Caco-2 (cell line): ENCODE results near the gene RPL14. TPM values are rescaled to one million over a fixed set of nuclear protein-coding genes. Genes with fewer than 3 reads are reported as not detected.

Source experiments
- BruUV-seq: library from RNA; stranded (reverse); fragments of 400-500 nt; replicated peaks from 2 replicates; lab custom pipeline; 2021; lab: Mats Ljungman, UMichigan
- CTCF ChIA-PET: fragments of 300-600 bp; sonication (Branson Sonifier 250); formaldehyde crosslinking; loops from one replicate; lab custom pipeline; 2022; ENCODE audit warnings: antibody characterized with exemption; lab: Charles Lee
- POLR2A ChIA-PET: fragments of 300-600 bp; sonication (Branson Sonifier 250); formaldehyde crosslinking; loops from one replicate; lab custom pipeline; 2022; ENCODE audit warnings: antibody characterized with exemption; lab: Charles Lee
- DNase-seq, 2 experiments: peaks; one replicate each; pipeline versions ENCODE4 v3.0.0 to v3.0.0-alpha.2; 2020 to 2022
- H3K27me3 ChIP-seq: replicated peaks from 2 replicates; pipeline ENCODE4 v1.6.0; 2011; ENCODE audit warnings: low read length; ENCODE audit not compliant: control insufficient read depth, insufficient read depth
- H3K36me3 ChIP-seq: 2 replicates; pipeline ENCODE4 v1.5.1; 2011; ENCODE audit warnings: low read length; ENCODE audit not compliant: control insufficient read depth, insufficient read depth
- H3K4me1 ChIP-seq: fragments of 250-450 bp; sonication (Bioruptor Pico); 2 replicates; pipeline ENCODE4 v1.5.1; 2020; ENCODE audit warnings: mild to moderate bottlenecking
- H3K4me3 ChIP-seq: 2 replicates; pipeline ENCODE4 v1.5.1; 2011; ENCODE audit warnings: low read depth, mild to moderate bottlenecking, control low read depth, low read length
- H3K9me3 ChIP-seq: fragments of 250-450 bp; sonication (Bioruptor Pico); 2 replicates; pipeline ENCODE4 v1.5.1; 2020; ENCODE audit warnings: mild to moderate bottlenecking, moderate library complexity
- H3K27ac Mint-ChIP-seq: one replicate; pipeline ENCODE4 v1.8.0; 2022; ENCODE audit warnings: mixed read lengths; ENCODE audit not compliant: unreplicated experiment
- H3K27me3 Mint-ChIP-seq: one replicate; pipeline ENCODE4 v1.8.0; 2022; ENCODE audit warnings: mixed read lengths; ENCODE audit not compliant: insufficient read depth, unreplicated experiment
- H3K36me3 Mint-ChIP-seq: one replicate; pipeline ENCODE4 v1.8.0; 2022; ENCODE audit warnings: mild to moderate bottlenecking, mixed read lengths; ENCODE audit not compliant: insufficient read depth, unreplicated experiment
- H3K4me1 Mint-ChIP-seq: one replicate; pipeline ENCODE4 v1.8.0; 2022; ENCODE audit warnings: low read depth, mixed read lengths; ENCODE audit not compliant: unreplicated experiment
- H3K4me3 Mint-ChIP-seq: one replicate; pipeline ENCODE4 v1.8.0; 2022; ENCODE audit warnings: mild to moderate bottlenecking, moderate library complexity, mixed read lengths; ENCODE audit not compliant: unreplicated experiment
- H3K9me3 Mint-ChIP-seq: one replicate; pipeline ENCODE4 v1.8.0; 2022; ENCODE audit warnings: mixed read lengths; ENCODE audit not compliant: unreplicated experiment
- intact Hi-C: fragments of 100-400 bp; cut with micrococcal nuclease; formaldehyde crosslinking; loops from one replicate; pipeline ENCODE4 v1.10.0; 2022; ENCODE audit not compliant: unreplicated experiment
- total RNA-seq: library from RNA; stranded (reverse); gene quantifications from 2 replicates; pipeline ENCODE4 v1.2.3, GENCODE V29; 2022
- TF ChIP-seq, protein P1 (sequence below), 2 experiments: fragments of 200-600 bp in 1 of 2; IDR thresholded peaks; 1 replicate in 1 of 2; 2 replicates in 1 of 2; pipeline versions ENCODE4 v1.5.1 to v1.8.0; 2011 to 2022; ENCODE audit warnings: antibody characterized with exemption in 1 of 2, control low read depth in 1 of 2, inconsistent platforms in 1 of 2, low read depth in 1 of 2, low read length in 1 of 2, mild to moderate bottlenecking in 1 of 2, moderate library complexity in 1 of 2; ENCODE audit not compliant: insufficient read depth in 1 of 2, severe bottlenecking in 1 of 2, unreplicated experiment in 1 of 2

The RPL14 gene
- total RNA-seq, 1 experiment from 2014 or later: 1,589 TPM

DNA sequence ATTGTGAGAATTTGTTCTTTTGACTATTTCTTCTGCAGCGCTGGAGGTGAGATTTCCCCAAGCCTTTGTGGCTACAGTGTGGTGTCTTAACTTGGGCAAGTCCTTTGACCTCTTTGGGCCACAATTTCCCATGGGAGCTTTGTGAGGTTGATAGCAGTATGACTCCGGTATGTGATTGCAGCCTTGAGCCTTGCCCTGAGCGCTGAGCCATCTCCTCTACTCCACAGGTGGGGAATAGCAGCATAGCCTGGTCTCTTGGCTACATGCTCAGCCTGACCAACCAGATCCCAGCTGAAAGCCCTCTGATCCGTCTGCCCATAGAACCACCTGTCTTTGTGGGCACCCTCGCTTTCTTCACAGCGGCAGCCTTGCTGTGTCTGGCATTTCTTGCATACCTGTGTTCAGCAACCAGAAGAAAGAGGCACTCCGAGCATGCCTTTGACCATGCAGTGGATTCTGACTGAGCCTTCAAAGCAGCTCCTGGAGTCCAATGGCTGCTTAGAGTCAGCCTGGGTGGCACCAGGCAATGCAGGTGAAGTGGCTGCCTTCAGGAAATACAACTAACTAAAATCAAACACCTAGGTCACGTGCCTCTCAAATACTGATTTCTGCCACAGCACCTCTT lies 30.0 kb upstream of the RPL14 start:
- Histone ChIP-seq H3K36me3 (no peaks in the 10 kb centered on the region), H3K4me3 (no peak overlapping the region), H3K27me3 (no peaks in the 10 kb centered on the region), H3K9me3 (no peaks in the 10 kb centered on the region), H3K4me1 (no peaks in the 10 kb centered on the region)
- no peak overlapping the region for H3K27ac Mint-ChIP-seq
- H3K27me3 Mint-ChIP-seq: peaks cover 3% of the 10 kb centered on the region
- no peak overlapping the region for H3K4me3 Mint-ChIP-seq
- intact Hi-C loops: no loop called here
- DNase-seq: no peak
- BruUV-seq: no TSS peak
- ChIA-PET POLR2A (no interaction called here), CTCF (no interaction called here)
- no peaks in the 10 kb centered on the region for H3K4me1 Mint-ChIP-seq
- H3K36me3 Mint-ChIP-seq: no peaks in the 10 kb centered on the region
- TF ChIP-seq, protein P1, sequence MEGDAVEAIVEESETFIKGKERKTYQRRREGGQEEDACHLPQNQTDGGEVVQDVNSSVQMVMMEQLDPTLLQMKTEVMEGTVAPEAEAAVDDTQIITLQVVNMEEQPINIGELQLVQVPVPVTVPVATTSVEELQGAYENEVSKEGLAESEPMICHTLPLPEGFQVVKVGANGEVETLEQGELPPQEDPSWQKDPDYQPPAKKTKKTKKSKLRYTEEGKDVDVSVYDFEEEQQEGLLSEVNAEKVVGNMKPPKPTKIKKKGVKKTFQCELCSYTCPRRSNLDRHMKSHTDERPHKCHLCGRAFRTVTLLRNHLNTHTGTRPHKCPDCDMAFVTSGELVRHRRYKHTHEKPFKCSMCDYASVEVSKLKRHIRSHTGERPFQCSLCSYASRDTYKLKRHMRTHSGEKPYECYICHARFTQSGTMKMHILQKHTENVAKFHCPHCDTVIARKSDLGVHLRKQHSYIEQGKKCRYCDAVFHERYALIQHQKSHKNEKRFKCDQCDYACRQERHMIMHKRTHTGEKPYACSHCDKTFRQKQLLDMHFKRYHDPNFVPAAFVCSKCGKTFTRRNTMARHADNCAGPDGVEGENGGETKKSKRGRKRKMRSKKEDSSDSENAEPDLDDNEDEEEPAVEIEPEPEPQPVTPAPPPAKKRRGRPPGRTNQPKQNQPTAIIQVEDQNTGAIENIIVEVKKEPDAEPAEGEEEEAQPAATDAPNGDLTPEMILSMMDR (IDR thresholded peaks at IDR 0.05; ENCODE audit: insufficient read depth in 1 of 2, low read depth in 1 of 2, low read length in 1 of 2, severe bottlenecking in 1 of 2, unreplicated experiment in 1 of 2): no peak
- no peaks in the 10 kb centered on the region for H3K9me3 Mint-ChIP-seq

DNA sequence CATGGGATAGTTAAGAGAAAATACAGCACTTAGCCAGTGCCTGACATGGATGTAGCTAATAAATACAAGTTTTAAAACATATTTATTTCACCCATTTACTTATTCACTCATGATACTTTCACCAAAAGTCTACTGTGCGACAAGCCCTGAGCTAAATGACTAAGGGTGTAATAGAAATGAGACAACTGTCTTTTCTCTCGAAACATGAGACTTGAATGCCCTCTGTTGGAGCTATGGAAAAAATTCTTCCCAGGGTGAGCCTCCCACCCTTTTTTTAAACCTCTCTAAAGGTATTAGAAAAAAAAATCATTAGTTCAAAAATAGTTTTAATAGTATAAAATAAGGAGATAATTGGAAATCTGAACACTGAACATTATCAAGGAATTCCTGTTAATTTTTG lies 24.3 kb upstream of the RPL14 start:
- TF ChIP-seq, protein P1 (IDR thresholded peaks at IDR 0.05; ENCODE audit: insufficient read depth in 1 of 2, low read depth in 1 of 2, low read length in 1 of 2, severe bottlenecking in 1 of 2, unreplicated experiment in 1 of 2): peak in 1 of 2 experiments; percentile 25
- Histone ChIP-seq H3K4me1 (no peaks in the 10 kb centered on the region), H3K27me3 (no peaks in the 10 kb centered on the region), H3K36me3 (no peaks in the 10 kb centered on the region), H3K9me3 (no peaks in the 10 kb centered on the region), H3K4me3 (no peak overlapping the region)
- Mint-ChIP-seq H3K4me3 (no peak overlapping the region), H3K36me3 (no peaks in the 10 kb centered on the region), H3K27me3 (peaks cover 11% of the 10 kb centered on the region), H3K4me1 (no peaks in the 10 kb centered on the region), H3K9me3 (no peaks in the 10 kb centered on the region), H3K27ac (no peak overlapping the region)
- intact Hi-C loops: loop anchor here (1.0 kb wide), 1 partner anchor 105 kb away; no protein-coding TSS in a partner anchor
- ChIA-PET CTCF (interaction anchor here (0.5 to 1.1 kb wide), 3 partner anchors 68 to 110 kb away, joined by 3 to 12 read pairs (median 3); no protein-coding TSS in a partner anchor), POLR2A (interaction anchor here (0.6 kb wide), 1 partner anchor 99 kb away, joined by 4 read pairs; no protein-coding TSS in a partner anchor)
- DNase-seq: no peak
- no TSS peak for BruUV-seq

DNA sequence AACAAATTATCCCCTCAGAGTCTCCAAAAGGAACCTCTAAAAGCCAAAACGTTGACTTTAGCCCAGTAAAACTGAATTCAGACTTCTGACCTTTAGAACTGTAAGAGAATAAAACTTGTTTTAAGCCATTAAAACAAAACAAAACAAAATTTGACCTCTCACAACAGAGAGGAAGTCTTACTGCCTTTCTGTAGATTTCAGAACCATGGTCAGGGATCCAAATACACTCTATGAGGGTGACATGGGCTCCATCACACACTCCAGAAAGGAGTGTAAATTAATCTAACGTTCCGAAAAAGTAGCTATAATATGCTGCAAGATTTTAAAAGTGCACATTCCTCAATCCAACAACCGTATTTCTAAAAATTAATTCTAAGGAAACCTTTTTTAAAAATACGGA lies 19.2 kb upstream of the RPL14 start:
- no TSS peak for BruUV-seq

More for the DNA sequence above, 19.2 kb upstream of the RPL14 start:
- intact Hi-C loops: no loop called here
- Mint-ChIP-seq H3K36me3 (no peaks in the 10 kb centered on the region), H3K27me3 (peaks cover 8% of the 10 kb centered on the region), H3K4me3 (no peak overlapping the region), H3K27ac (no peak overlapping the region), H3K9me3 (no peaks in the 10 kb centered on the region), H3K4me1 (no peaks in the 10 kb centered on the region)
- H3K9me3 ChIP-seq: no peaks in the 10 kb centered on the region
- H3K27me3 ChIP-seq: no peaks in the 10 kb centered on the region
- no peaks in the 10 kb centered on the region for H3K4me1 ChIP-seq
- TF ChIP-seq, protein P1 (IDR thresholded peaks at IDR 0.05; ENCODE audit: insufficient read depth in 1 of 2, low read depth in 1 of 2, low read length in 1 of 2, severe bottlenecking in 1 of 2, unreplicated experiment in 1 of 2): no peak
- no peak overlapping the region for H3K4me3 ChIP-seq
- H3K36me3 ChIP-seq: no peaks in the 10 kb centered on the region
- ChIA-PET CTCF (no interaction called here), POLR2A (no interaction called here)
- no peak for DNase-seq
